Measurements from ENCODE around the gene GOLGA7B.

Gene GOLGA7B

GRCh38 chr10:97850446-97850845, 803 bp downstream of the GOLGA7B start:
- no peak overlapping the region for H3K9ac ChIP-seq
- H3K4me1 ChIP-seq (ENCODE audit: low read depth, poor library complexity, severe bottlenecking), result peaks cover 8% of the 10 kb centered on the region
- TF ChIP-seq CTCF (conservative IDR thresholded peaks at IDR 0.05; ENCODE audit: low read depth, low read length), result no peak
- no peaks in the 10 kb centered on the region for H3K36me3 ChIP-seq (ENCODE audit: insufficient read depth)
- H3K79me2 ChIP-seq (ENCODE audit: insufficient read depth, low read depth), result no peaks in the 10 kb centered on the region
- H3K27me3 ChIP-seq (ENCODE audit: insufficient read depth, low read depth), result peaks cover 8% of the 10 kb centered on the region; the same call in 1 of the 2 replicates
- H2AFZ ChIP-seq (ENCODE audit: low read depth), result no peak overlapping the region
- peak overlapping the region; percentile 25 for H3K4me2 ChIP-seq
- H3K4me3 ChIP-seq (IDR thresholded peaks at IDR 0.05; ENCODE audit: insufficient read depth, low read depth, low read length), result no peak overlapping the region
- no peaks in the 10 kb centered on the region for H4K20me1 ChIP-seq (ENCODE audit: insufficient read depth)
- no peak overlapping the region for H3K27ac ChIP-seq

GRCh38 chr10:97851341-97852001, 1.8 kb downstream of the GOLGA7B start:
- no peaks in the 10 kb centered on the region for H3K36me3 ChIP-seq (ENCODE audit: insufficient read depth)
- H4K20me1 ChIP-seq (ENCODE audit: insufficient read depth), result no peaks in the 10 kb centered on the region
- H2AFZ ChIP-seq (ENCODE audit: low read depth), result no peak overlapping the region
- TF ChIP-seq CTCF (conservative IDR thresholded peaks at IDR 0.05; ENCODE audit: low read depth, low read length), result no peak
- peaks cover 8% of the 10 kb centered on the region for H3K4me1 ChIP-seq (ENCODE audit: low read depth, poor library complexity, severe bottlenecking)
- H3K27me3 ChIP-seq (ENCODE audit: insufficient read depth, low read depth), result peaks cover 8% of the 10 kb centered on the region; the same call in 1 of the 2 replicates
- H3K4me2 ChIP-seq, result no peak overlapping the region
- H3K27ac ChIP-seq, result no peak overlapping the region
- H3K79me2 ChIP-seq (ENCODE audit: insufficient read depth, low read depth), result no peaks in the 10 kb centered on the region
- H3K9ac ChIP-seq, result no peak overlapping the region
- no peak overlapping the region for H3K4me3 ChIP-seq (IDR thresholded peaks at IDR 0.05; ENCODE audit: insufficient read depth, low read depth, low read length)

GRCh38 chr10:97852277-97852676, 2.6 kb downstream of the GOLGA7B start:
- no peaks in the 10 kb centered on the region for H4K20me1 ChIP-seq (ENCODE audit: insufficient read depth)
- no peak overlapping the region for H3K4me2 ChIP-seq
- peaks cover 8% of the 10 kb centered on the region; the same call in 1 of the 2 replicates for H3K27me3 ChIP-seq (ENCODE audit: insufficient read depth, low read depth)
- H3K4me1 ChIP-seq (ENCODE audit: low read depth, poor library complexity, severe bottlenecking), result peaks cover 8% of the 10 kb centered on the region
- no peak overlapping the region for H3K4me3 ChIP-seq (IDR thresholded peaks at IDR 0.05; ENCODE audit: insufficient read depth, low read depth, low read length)
- no peak overlapping the region for H2AFZ ChIP-seq (ENCODE audit: low read depth)
- TF ChIP-seq CTCF (conservative IDR thresholded peaks at IDR 0.05; ENCODE audit: low read depth, low read length), result no peak
- H3K79me2 ChIP-seq (ENCODE audit: insufficient read depth, low read depth), result no peaks in the 10 kb centered on the region
- H3K9ac ChIP-seq, result no peak overlapping the region
- no peaks in the 10 kb centered on the region for H3K36me3 ChIP-seq (ENCODE audit: insufficient read depth)
- no peak overlapping the region for H3K27ac ChIP-seq

- Histone ChIP-seq H3K4me1 (ENCODE audit: low read depth, poor library complexity, severe bottlenecking) (peaks cover 8% of the 10 kb centered on the region), H3K79me2 (ENCODE audit: insufficient read depth, low read depth) (no peaks in the 10 kb centered on the region), H3K4me3 (IDR thresholded peaks at IDR 0.05; ENCODE audit: insufficient read depth, low read depth, low read length) (no peak overlapping the region), H3K27ac (no peak overlapping the region), H3K27me3 (ENCODE audit: insufficient read depth, low read depth) (peaks cover 7% of the 10 kb centered on the region; the same call in 1 of the 2 replicates), H3K4me2 (no peak overlapping the region), H4K20me1 (ENCODE audit: insufficient read depth) (no peaks in the 10 kb centered on the region), H3K9ac (no peak overlapping the region), H2AFZ (ENCODE audit: low read depth) (no peak overlapping the region), H3K36me3 (ENCODE audit: insufficient read depth) (no peaks in the 10 kb centered on the region)
- TF ChIP-seq CTCF (conservative IDR thresholded peaks at IDR 0.05; ENCODE audit: low read depth, low read length), result no peak
Observed at GRCh38 chr10:97852840-97853405, 3.3 kb downstream of the GOLGA7B start.

Measured in KMS-11 (cell line).